ENCODE results near the gene UBTD1. TPM values are rescaled to one million over a fixed set of nuclear protein-coding genes. Genes with fewer than 3 reads are reported as not detected.
A peak's percentile ranks its signal among the peaks of the same experiment; 100 is the strongest.

The UBTD1 gene
- polyA plus RNA-seq, 4 donors: 1.1 to 7.6 (median 4.8) TPM

- DNase-seq (no peak), FAIRE-seq (no peak)
- 73 to 90% (median 82%) methylated on average over 3 of the region's 3 CpGs for WGBS, 3 donors
- Histone ChIP-seq H3K4me1 (ENCODE audit: control insufficient read depth in 3 of 3, insufficient read depth in 2 of 3, low read depth in 1 of 3, low read length in 2 of 3) (no peaks in the 10 kb centered on the region), H3K36me3 (ENCODE audit: control insufficient read depth in 3 of 3, insufficient read depth in 2 of 3, low read depth in 1 of 3, low read length in 3 of 3) (no peaks in the 10 kb centered on the region), H3K27me3 (ENCODE audit: control insufficient read depth in 3 of 3, insufficient read depth in 3 of 3, low read length in 3 of 3) (no peaks in the 10 kb centered on the region), H3K27ac (ENCODE audit: low read depth in 1 of 3, low read length in 2 of 3) (no peak overlapping the region), H3K9me3 (ENCODE audit: control insufficient read depth in 2 of 2, insufficient read depth in 1 of 2, low read depth in 1 of 2, low read length in 1 of 2) (no peaks in the 10 kb centered on the region), H3K4me3 (ENCODE audit: low read depth in 1 of 3, low read length in 3 of 3) (no peak overlapping the region)
Measured at GRCh38 chr10:97511711-97512440, 13.2 kb downstream of the UBTD1 start.

GRCh38 chr10:97512993-97513392 lies 14.3 kb downstream of the UBTD1 start:
- Histone ChIP-seq H3K4me1 (ENCODE audit: control insufficient read depth in 3 of 3, insufficient read depth in 2 of 3, low read depth in 1 of 3, low read length in 2 of 3) (no peaks in the 10 kb centered on the region), H3K27me3 (ENCODE audit: control insufficient read depth in 3 of 3, insufficient read depth in 3 of 3, low read length in 3 of 3) (no peaks in the 10 kb centered on the region), H3K36me3 (ENCODE audit: control insufficient read depth in 3 of 3, insufficient read depth in 2 of 3, low read depth in 1 of 3, low read length in 3 of 3) (no peaks in the 10 kb centered on the region), H3K4me3 (ENCODE audit: low read depth in 1 of 3, low read length in 3 of 3) (no peak overlapping the region), H3K27ac (ENCODE audit: low read depth in 1 of 3, low read length in 2 of 3) (no peak overlapping the region), H3K9me3 (ENCODE audit: control insufficient read depth in 2 of 2, insufficient read depth in 1 of 2, low read depth in 1 of 2, low read length in 1 of 2) (no peaks in the 10 kb centered on the region)
- FAIRE-seq (no peak), DNase-seq (no peak)
- WGBS, 3 donors: 77 to 88% (median 85%) methylated on average over 1 of the region's 1 CpG

GRCh38 chr10:97514344-97514743 lies 15.6 kb downstream of the UBTD1 start:
- Histone ChIP-seq H3K4me1 (ENCODE audit: control insufficient read depth in 3 of 3, insufficient read depth in 2 of 3, low read depth in 1 of 3, low read length in 2 of 3) (no peaks in the 10 kb centered on the region), H3K36me3 (ENCODE audit: control insufficient read depth in 3 of 3, insufficient read depth in 2 of 3, low read depth in 1 of 3, low read length in 3 of 3) (no peaks in the 10 kb centered on the region), H3K27ac (ENCODE audit: low read depth in 1 of 3, low read length in 2 of 3) (no peak overlapping the region), H3K27me3 (ENCODE audit: control insufficient read depth in 3 of 3, insufficient read depth in 3 of 3, low read length in 3 of 3) (no peaks in the 10 kb centered on the region), H3K9me3 (ENCODE audit: control insufficient read depth in 2 of 2, insufficient read depth in 1 of 2, low read depth in 1 of 2, low read length in 1 of 2) (no peaks in the 10 kb centered on the region), H3K4me3 (ENCODE audit: low read depth in 1 of 3, low read length in 3 of 3) (no peak overlapping the region)
- WGBS, 3 donors: 76 to 84% (median 80%) methylated on average over 10 of the region's 10 CpGs
- DNase-seq (no peak), FAIRE-seq (no peak)

GRCh38 chr10:97515271-97515978 lies 16.7 kb downstream of the UBTD1 start:
- H3K36me3 ChIP-seq (ENCODE audit: control insufficient read depth in 3 of 3, insufficient read depth in 2 of 3, low read depth in 1 of 3, low read length in 3 of 3): no peaks in the 10 kb centered on the region
- H3K27ac ChIP-seq (ENCODE audit: low read depth in 1 of 3, low read length in 2 of 3): no peak overlapping the region
- H3K4me3 ChIP-seq (ENCODE audit: low read depth in 1 of 3, low read length in 3 of 3): no peak overlapping the region
- H3K27me3 ChIP-seq (ENCODE audit: control insufficient read depth in 3 of 3, insufficient read depth in 3 of 3, low read length in 3 of 3): no peaks in the 10 kb centered on the region
- H3K4me1 ChIP-seq (ENCODE audit: control insufficient read depth in 3 of 3, insufficient read depth in 2 of 3, low read depth in 1 of 3, low read length in 2 of 3): no peaks in the 10 kb centered on the region
- FAIRE-seq (no peak), DNase-seq (peak in 1 of 2 donors; percentile 32)
- WGBS, 3 donors: 56 to 81% (median 60%) methylated on average over 10 of the region's 10 CpGs
- no peaks in the 10 kb centered on the region for H3K9me3 ChIP-seq (ENCODE audit: control insufficient read depth in 2 of 2, insufficient read depth in 1 of 2, low read depth in 1 of 2, low read length in 1 of 2)

- Histone ChIP-seq H3K4me3 (ENCODE audit: low read depth in 1 of 3, low read length in 3 of 3) (no peak overlapping the region), H3K4me1 (ENCODE audit: control insufficient read depth in 3 of 3, insufficient read depth in 2 of 3, low read depth in 1 of 3, low read length in 2 of 3) (no peaks in the 10 kb centered on the region), H3K9me3 (ENCODE audit: control insufficient read depth in 2 of 2, insufficient read depth in 1 of 2, low read depth in 1 of 2, low read length in 1 of 2) (no peaks in the 10 kb centered on the region), H3K27me3 (ENCODE audit: control insufficient read depth in 3 of 3, insufficient read depth in 3 of 3, low read length in 3 of 3) (no peaks in the 10 kb centered on the region), H3K27ac (ENCODE audit: low read depth in 1 of 3, low read length in 2 of 3) (no peak overlapping the region), H3K36me3 (ENCODE audit: control insufficient read depth in 3 of 3, insufficient read depth in 2 of 3, low read depth in 1 of 3, low read length in 3 of 3) (no peaks in the 10 kb centered on the region)
- 83 to 92% (median 89%) methylated on average over 14 to 15 of the region's 15 CpGs for WGBS, 3 donors
- FAIRE-seq: no peak
- DNase-seq: no peak
Measured at GRCh38 chr10:97517096-97517750, 18.5 kb downstream of the UBTD1 start.

- Histone ChIP-seq H3K27me3 (ENCODE audit: control insufficient read depth in 3 of 3, insufficient read depth in 3 of 3, low read length in 3 of 3) (no peaks in the 10 kb centered on the region), H3K4me3 (ENCODE audit: low read depth in 1 of 3, low read length in 3 of 3) (no peak overlapping the region), H3K4me1 (ENCODE audit: control insufficient read depth in 3 of 3, insufficient read depth in 2 of 3, low read depth in 1 of 3, low read length in 2 of 3) (no peaks in the 10 kb centered on the region), H3K27ac (ENCODE audit: low read depth in 1 of 3, low read length in 2 of 3) (no peak overlapping the region), H3K36me3 (ENCODE audit: control insufficient read depth in 3 of 3, insufficient read depth in 2 of 3, low read depth in 1 of 3, low read length in 3 of 3) (no peaks in the 10 kb centered on the region), H3K9me3 (ENCODE audit: control insufficient read depth in 2 of 2, insufficient read depth in 1 of 2, low read depth in 1 of 2, low read length in 1 of 2) (no peaks in the 10 kb centered on the region)
- FAIRE-seq: no peak
- DNase-seq: no peak
- WGBS, 3 donors: 69 to 76% (median 74%) methylated on average over 6 of the region's 6 CpGs
Measured at GRCh38 chr10:97517778-97518300, 19.1 kb downstream of the UBTD1 start.

GRCh38 chr10:97518301-97519043 lies 19.7 kb downstream of the UBTD1 start:
- H3K4me1 ChIP-seq (ENCODE audit: control insufficient read depth in 3 of 3, insufficient read depth in 2 of 3, low read depth in 1 of 3, low read length in 2 of 3): no peaks in the 10 kb centered on the region
- no peaks in the 10 kb centered on the region for H3K9me3 ChIP-seq (ENCODE audit: control insufficient read depth in 2 of 2, insufficient read depth in 1 of 2, low read depth in 1 of 2, low read length in 1 of 2)
- 33 to 43% (median 37%) methylated on average over 9 to 10 of the region's 10 CpGs for WGBS, 3 donors
- H3K27me3 ChIP-seq (ENCODE audit: control insufficient read depth in 3 of 3, insufficient read depth in 3 of 3, low read length in 3 of 3): no peaks in the 10 kb centered on the region
- H3K36me3 ChIP-seq (ENCODE audit: control insufficient read depth in 3 of 3, insufficient read depth in 2 of 3, low read depth in 1 of 3, low read length in 3 of 3): no peaks in the 10 kb centered on the region
- no peak overlapping the region for H3K27ac ChIP-seq (ENCODE audit: low read depth in 1 of 3, low read length in 2 of 3)
- H3K4me3 ChIP-seq (ENCODE audit: low read depth in 1 of 3, low read length in 3 of 3): no peak overlapping the region
- DNase-seq (no peak), FAIRE-seq (no peak)

GRCh38 chr10:97519342-97519741 lies 20.6 kb downstream of the UBTD1 start:
- WGBS, 3 donors: 57 to 78% (median 59%) methylated on average over 2 of the region's 2 CpGs
- no peak for DNase-seq
- Histone ChIP-seq H3K27ac (ENCODE audit: low read depth in 1 of 3, low read length in 2 of 3) (no peak overlapping the region), H3K9me3 (ENCODE audit: control insufficient read depth in 2 of 2, insufficient read depth in 1 of 2, low read depth in 1 of 2, low read length in 1 of 2) (no peaks in the 10 kb centered on the region), H3K4me3 (ENCODE audit: low read depth in 1 of 3, low read length in 3 of 3) (no peak overlapping the region), H3K36me3 (ENCODE audit: control insufficient read depth in 3 of 3, insufficient read depth in 2 of 3, low read depth in 1 of 3, low read length in 3 of 3) (no peaks in the 10 kb centered on the region), H3K4me1 (ENCODE audit: control insufficient read depth in 3 of 3, insufficient read depth in 2 of 3, low read depth in 1 of 3, low read length in 2 of 3) (no peaks in the 10 kb centered on the region), H3K27me3 (ENCODE audit: control insufficient read depth in 3 of 3, insufficient read depth in 3 of 3, low read length in 3 of 3) (no peaks in the 10 kb centered on the region)
- no peak for FAIRE-seq
